Vagina (tissue), 2 donors: ENCODE data around the gene TXNL4B. TPM values are rescaled to one million over a fixed set of nuclear protein-coding genes. Genes with fewer than 3 reads are reported as not detected.
A peak's percentile ranks its signal among the peaks of the same experiment; 100 is the strongest.

Experiments
- DNase-seq, 2 donors: peaks; one replicate each; pipeline ENCODE4 v3.0.0-alpha.2; 2017; ENCODE audit errors: extremely low spot score in 2 of 2
- H3K27ac ChIP-seq: fragments of 200-600 bp; sonication (generic); one replicate; pipeline ENCODE4 v1.5.1; 2019
- H3K27me3 ChIP-seq: fragments of 200-600 bp; sonication (generic); one replicate; pipeline ENCODE4 v1.5.1; 2019
- H3K36me3 ChIP-seq, 2 donors: fragments of 200-600 bp; sonication (generic); one replicate each; pipeline ENCODE4 v1.5.1; 2017 to 2019
- H3K4me1 ChIP-seq: fragments of 200-600 bp; sonication (generic); one replicate; pipeline ENCODE4 v1.5.1; 2019
- H3K4me3 ChIP-seq, 2 donors: fragments of 200-600 bp; sonication (generic); 1 replicate in 1 of 2; 2 replicates in 1 of 2; pipeline ENCODE4 v1.5.1; 2016 to 2019
- H3K9me3 ChIP-seq: fragments of 200-600 bp; sonication (generic); one replicate; pipeline ENCODE4 v1.5.1; 2019
- CTCF ChIP-seq, 3 experiments: fragments of 450-650 bp in 2 of 3; fragments of 200-600 bp in 1 of 3; sonication (generic) in 1 of 3; IDR thresholded peaks; one replicate each; pipeline ENCODE4 v1.5.1; 2017 to 2019; ENCODE audit warnings: antibody characterized with exemption in 3 of 3, mild to moderate bottlenecking in 2 of 3, moderate library complexity in 2 of 3
- POLR2A ChIP-seq, 2 donors: fragments of 450-650 bp; IDR thresholded peaks; one replicate each; pipeline ENCODE4 v1.6.1; 2017; ENCODE audit warnings: antibody characterized with exemption in 2 of 2, mild to moderate bottlenecking in 2 of 2, moderate library complexity in 2 of 2
- POLR2AphosphoS5 ChIP-seq, 2 donors: sonication (generic); formaldehyde crosslinking; IDR thresholded peaks; one replicate each; pipeline ENCODE4 v1.9.0; 2017; ENCODE audit warnings: antibody characterized with exemption in 2 of 2, mild to moderate bottlenecking in 2 of 2, low read depth in 1 of 2; ENCODE audit not compliant: insufficient read depth in 1 of 2
- intact Hi-C: fragments of 100-400 bp; cut with DNase I; formaldehyde crosslinking; loops from one replicate; pipeline ENCODE4 v1.15.1; 2023
- total RNA-seq: library from RNA; depleted of rRNA; stranded (reverse); fragments of >200 nt; gene quantifications from one replicate; pipeline ENCODE4 v1.2.3, GENCODE V29; 2016

The TXNL4B gene
- total RNA-seq, 1 donor from 2014 or later: 12.5 TPM

GRCh38 chr16:72128701-72129100, 35.3 kb upstream of the TXNL4B start:
- TF ChIP-seq POLR2AphosphoS5 (IDR thresholded peaks at IDR 0.05; ENCODE audit: insufficient read depth in 1 of 2, low read depth in 1 of 2): no peak
- TF ChIP-seq CTCF (IDR thresholded peaks at IDR 0.05): no peak
- no peak for TF ChIP-seq POLR2A (IDR thresholded peaks at IDR 0.05)
- intact Hi-C loops: no loop called here
- no peak overlapping the region for H3K4me3 ChIP-seq

GRCh38 chr16:72126429-72126765, 33.0 kb upstream of the TXNL4B start:
- no peak overlapping the region for H3K27ac ChIP-seq
- TF ChIP-seq POLR2A (IDR thresholded peaks at IDR 0.05): no peak
- TF ChIP-seq POLR2AphosphoS5 (IDR thresholded peaks at IDR 0.05; ENCODE audit: insufficient read depth in 1 of 2, low read depth in 1 of 2): no peak
- TF ChIP-seq CTCF (IDR thresholded peaks at IDR 0.05): no peak

More at GRCh38 chr16:72128701-72129100, 35.3 kb upstream of the TXNL4B start:
- peak in 1 of 2 donors; percentile 40 for DNase-seq
- H3K27me3 ChIP-seq: no peaks in the 10 kb centered on the region
- no peaks in the 10 kb centered on the region for H3K9me3 ChIP-seq
- H3K27ac ChIP-seq: no peak overlapping the region
- no peaks in the 10 kb centered on the region for H3K4me1 ChIP-seq
- H3K36me3 ChIP-seq: no peaks in the 10 kb centered on the region

GRCh38 chr16:72125635-72126428, 32.4 kb upstream of the TXNL4B start:
- peak in 1 of 2 donors; percentile 58 for DNase-seq
- intact Hi-C loops: no loop called here
- no peaks in the 10 kb centered on the region for H3K9me3 ChIP-seq
- no peaks in the 10 kb centered on the region for H3K4me1 ChIP-seq
- H3K27me3 ChIP-seq: no peaks in the 10 kb centered on the region
- no peak overlapping the region for H3K4me3 ChIP-seq
- H3K36me3 ChIP-seq: no peaks in the 10 kb centered on the region
- TF ChIP-seq POLR2A (IDR thresholded peaks at IDR 0.05): no peak
- no peak for TF ChIP-seq CTCF (IDR thresholded peaks at IDR 0.05)
- H3K27ac ChIP-seq: no peak overlapping the region

More at GRCh38 chr16:72126429-72126765, 33.0 kb upstream of the TXNL4B start:
- H3K4me1 ChIP-seq: no peaks in the 10 kb centered on the region
- no peaks in the 10 kb centered on the region for H3K9me3 ChIP-seq
- no peaks in the 10 kb centered on the region for H3K36me3 ChIP-seq
- intact Hi-C loops: no loop called here
- H3K27me3 ChIP-seq: no peaks in the 10 kb centered on the region
- H3K4me3 ChIP-seq: no peak overlapping the region
- no peak for DNase-seq

GRCh38 chr16:72124761-72125634, 31.6 kb upstream of the TXNL4B start:
- Histone ChIP-seq H3K36me3 (no peaks in the 10 kb centered on the region), H3K4me1 (no peaks in the 10 kb centered on the region), H3K27me3 (no peaks in the 10 kb centered on the region), H3K27ac (no peak overlapping the region), H3K9me3 (no peaks in the 10 kb centered on the region), H3K4me3 (no peak overlapping the region)
- peak; percentile 84 for DNase-seq
- intact Hi-C loops: no loop called here
- TF ChIP-seq CTCF (IDR thresholded peaks at IDR 0.05) (peak; percentile 9 to 57 (median 54)), POLR2A (IDR thresholded peaks at IDR 0.05) (no peak), POLR2AphosphoS5 (IDR thresholded peaks at IDR 0.05; ENCODE audit: insufficient read depth in 1 of 2, low read depth in 1 of 2) (no peak)
